Heart right ventricle (tissue), 16 donors: ENCODE data around the gene GNG3. TPM values are rescaled to one million over a fixed set of nuclear protein-coding genes. Genes with fewer than 3 reads are reported as not detected.
"Not testable (repeated sequence)": the region's sequence is repeated elsewhere in the genome, so short reads cannot be mapped to it uniquely, and the experiment has no call there.

Experiments used
- ATAC-seq, 8 donors: fragments of 200-7000 bp; cut with Tn5 transposase; one replicate each; pipeline ENCODE4 v1.9.1; 2020; ENCODE audit warnings: mild to moderate bottlenecking in 8 of 8, moderate library complexity in 8 of 8, moderate number of reproducible peaks in 1 of 8
- DNase-seq, 2 donors: peaks; one replicate each; pipeline ENCODE4 v3.0.0-alpha.2; 2020
- H3K27ac ChIP-seq, 10 donors: fragments of 200-600 bp; sonication (generic) in 2 of 10; one replicate each; pipeline versions ENCODE4 v1.5.0 to v1.8.0; 2020 to 2022; ENCODE audit warnings: mild to moderate bottlenecking in 3 of 10
- H3K27me3 ChIP-seq, 7 donors: fragments of 200-600 bp; one replicate each; pipeline ENCODE4 v1.8.0; 2021 to 2022; ENCODE audit warnings: mild to moderate bottlenecking in 2 of 7
- H3K36me3 ChIP-seq, 9 donors: fragments of 200-600 bp; sonication (generic) in 1 of 9; one replicate each; pipeline versions ENCODE4 v1.5.0 to v1.8.0; 2020 to 2022; ENCODE audit warnings: mild to moderate bottlenecking in 2 of 9
- H3K4me1 ChIP-seq, 9 donors: fragments of 200-600 bp; sonication (generic) in 1 of 9; one replicate each; pipeline versions ENCODE4 v1.5.0 to v1.8.0; 2020 to 2022; ENCODE audit warnings: mild to moderate bottlenecking in 4 of 9
- H3K4me3 ChIP-seq, 10 donors: fragments of 200-600 bp; sonication (generic) in 2 of 10; one replicate each; pipeline versions ENCODE4 v1.5.0 to v1.8.0; 2020 to 2022; ENCODE audit warnings: mild to moderate bottlenecking in 7 of 10, moderate library complexity in 2 of 10
- H3K9me3 ChIP-seq, 11 donors: fragments of 200-600 bp in 10 of 11; sonication (generic) in 2 of 11; one replicate each; pipeline versions ENCODE4 v1.5.0 to v1.8.0; 2013 to 2022; ENCODE audit warnings: mild to moderate bottlenecking in 2 of 11, control low read depth in 1 of 11, moderate library complexity in 1 of 11
- WGBS, 2 donors: extraction: QIAGEN DNeasy Blood & Tissue Kit; methylation state at CpG; one replicate each; pipeline ENCODE4 v1.1.7; 2013; ENCODE audit warnings: inconsistent platforms in 1 of 2; 5-methylcytosine and 5-hydroxymethylcytosine counted together
- intact Hi-C, 10 donors: fragments of 100-400 bp; cut with DNase I; formaldehyde crosslinking; loops; one replicate each; pipeline versions ENCODE4 v1.11.1 to v1.14.2; 2022
- polyA plus RNA-seq, 2 donors: library from polyadenylated mRNA; stranded (reverse); fragments of 200-250 nt; gene quantifications; one replicate each; pipeline ENCODE4 v1.2.3, GENCODE V29; 2013
- total RNA-seq, 10 donors: library from RNA; stranded (reverse); fragmentation: NEBNext Ultra II Directional in 3 of 10; extraction: Animal tissue kit (Norgen Biotek cat#: 25700) in 3 of 10; gene quantifications; one replicate each; pipeline versions ENCODE4 v1.2.1 to v1.2.4, GENCODE V29; 2021 to 2023
- TF ChIP-seq, protein P1 (sequence below), 9 donors: fragments of 200-600 bp; sonication (generic) in 2 of 9; IDR thresholded peaks; one replicate each; pipeline versions ENCODE4 v1.5.0 to v1.8.0; 2021 to 2022; ENCODE audit warnings: antibody characterized with exemption in 9 of 9, mild to moderate bottlenecking in 5 of 9, moderate library complexity in 1 of 9
- donor health status: Arrhythmogenic right ventricular cardiomyopathy.
- donor health status: ischemic (EF 13 %, LVEDD 7.1; RV severe dilation, severe dysfunction).
- donor health status: healthy with polysubstance abuse.
- donor health status: DM: no; HTN: yes; CAD: no.
- donor health status: DM: no; HTN: no; CAD: no.
- donor health status: ischemic (EF 25% LVEDD 6.9; RV normal size, moderate dysfunction).
- donor health status: ischemic (EF 25% LVEDD 5.7; RV mildly dilated, moderate dysfunction).
- donor health status: healthy.
- donor health status: DM: yes; HTN: yes; CAD: no.
- donor health status: Ischemic cardiomyopathy.
- donor health status: ischemic (EF 35%, LVEDD 5.7; RV mildly dilated, moderate dysfunction).
- donor health status: nonischemic (EF 11% LVEDD 7.7; RV severe dilation, severe dysfunction).
- donor health status: DM: yes; HTN: yes; CAD: no.
- donor health status: PGD.
- donor health status: ischemic (EF 29% LVEDD 5.4; RV normal size, mild dysfunction).
- donor health status: nonischemic (EF 23%, LVEDD 6.1; RV moderate dilation, normal function).

Gene GNG3
- total and polyA plus RNA-seq, 12 donors: 0.16 to 0.34 (median 0.30) TPM; not detected in 7

DNA sequence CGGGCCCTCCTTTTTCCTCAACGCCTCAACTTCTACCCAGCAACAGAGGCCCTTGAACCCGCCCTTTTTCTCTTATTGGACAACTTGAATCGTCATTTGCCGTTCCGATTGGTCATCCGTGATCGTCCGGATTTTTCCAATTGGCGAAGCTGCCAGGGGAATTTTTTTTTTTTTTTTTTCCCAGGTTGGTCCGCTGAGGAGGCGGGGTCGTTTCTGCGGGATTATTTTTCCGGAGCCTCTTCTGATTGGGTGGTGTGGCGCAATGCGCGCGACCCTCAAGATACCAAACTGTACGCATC is 20.3 kb downstream of the GNG3 start:
- peak overlapping the region; percentile 63 to 98 (median 89) for H3K4me3 ChIP-seq
- H3K27me3 ChIP-seq: no peaks in the 10 kb centered on the region
- TF ChIP-seq, protein P1, sequence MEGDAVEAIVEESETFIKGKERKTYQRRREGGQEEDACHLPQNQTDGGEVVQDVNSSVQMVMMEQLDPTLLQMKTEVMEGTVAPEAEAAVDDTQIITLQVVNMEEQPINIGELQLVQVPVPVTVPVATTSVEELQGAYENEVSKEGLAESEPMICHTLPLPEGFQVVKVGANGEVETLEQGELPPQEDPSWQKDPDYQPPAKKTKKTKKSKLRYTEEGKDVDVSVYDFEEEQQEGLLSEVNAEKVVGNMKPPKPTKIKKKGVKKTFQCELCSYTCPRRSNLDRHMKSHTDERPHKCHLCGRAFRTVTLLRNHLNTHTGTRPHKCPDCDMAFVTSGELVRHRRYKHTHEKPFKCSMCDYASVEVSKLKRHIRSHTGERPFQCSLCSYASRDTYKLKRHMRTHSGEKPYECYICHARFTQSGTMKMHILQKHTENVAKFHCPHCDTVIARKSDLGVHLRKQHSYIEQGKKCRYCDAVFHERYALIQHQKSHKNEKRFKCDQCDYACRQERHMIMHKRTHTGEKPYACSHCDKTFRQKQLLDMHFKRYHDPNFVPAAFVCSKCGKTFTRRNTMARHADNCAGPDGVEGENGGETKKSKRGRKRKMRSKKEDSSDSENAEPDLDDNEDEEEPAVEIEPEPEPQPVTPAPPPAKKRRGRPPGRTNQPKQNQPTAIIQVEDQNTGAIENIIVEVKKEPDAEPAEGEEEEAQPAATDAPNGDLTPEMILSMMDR (IDR thresholded peaks at IDR 0.05): no peak
- peaks cover 0 to 47% (median 20%) of the 10 kb centered on the region in 9 donors for H3K36me3 ChIP-seq
- ATAC-seq (peak; percentile 75 to 91 (median 84)), DNase-seq (peak; percentile 71 to 95)
- intact Hi-C loops: loop anchor here in 5 of 10 donors (2.0 to 5.0 kb wide), 5 partner anchors 19 to 114 kb away; partner anchors contain the start of genes TAF6L (in 2 of the 5) and NXF1 (in 1 of the 5)
- 0% methylated on average over 20 of the region's 20 CpGs for WGBS, 2 donors
- peak overlapping the region; percentile 87 to 99 (median 93) for H3K27ac ChIP-seq
- H3K4me1 ChIP-seq: peaks cover 12 to 72% (median 54%) of the 10 kb centered on the region in 9 donors
- no peaks in the 10 kb centered on the region for H3K9me3 ChIP-seq

DNA sequence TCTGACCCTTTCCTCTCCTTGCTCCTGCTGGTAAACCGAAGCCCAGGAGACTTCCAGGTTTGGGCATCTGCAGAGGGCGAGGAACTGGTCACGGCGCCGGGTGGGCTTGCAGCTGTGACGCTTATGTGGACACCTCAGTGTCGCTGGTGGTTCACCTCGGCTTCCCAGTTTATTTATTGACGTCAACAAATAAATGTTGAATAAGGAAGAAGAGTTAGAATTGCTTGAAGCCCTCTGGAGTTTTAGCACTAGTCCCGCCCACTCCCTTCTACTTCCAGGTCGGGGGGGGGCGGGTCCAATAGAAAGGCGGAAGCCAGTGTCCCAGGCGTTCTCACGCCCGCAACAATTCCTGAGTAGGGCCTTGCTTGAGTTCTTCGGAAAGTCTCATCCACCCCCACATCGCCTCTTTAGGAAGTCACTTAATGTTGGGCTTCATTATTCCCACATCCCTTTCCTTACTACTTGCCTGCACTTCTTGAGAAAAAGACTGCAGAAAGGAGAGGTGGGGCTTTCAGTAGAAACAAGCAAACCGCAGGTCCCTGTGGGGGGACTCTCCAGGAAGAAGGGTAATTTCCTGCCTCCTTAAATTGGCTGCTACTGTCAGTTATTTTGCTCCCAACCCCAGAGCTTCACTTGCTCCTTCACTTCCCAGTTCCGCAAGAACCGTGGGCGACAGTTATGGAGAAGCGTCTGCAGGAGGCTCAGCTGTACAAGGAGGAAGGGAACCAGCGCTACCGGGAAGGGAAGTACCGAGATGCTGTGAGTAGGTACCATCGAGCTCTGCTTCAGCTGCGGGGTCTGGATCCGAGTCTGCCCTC is 20.9 kb downstream of the GNG3 start, which contains the start of gene TTC9C:
Gene TTC9C, plus strand, starts transcription at position 316 of the 818 bp plus-strand sequence. Its CDS starts 363 bp downstream, at position 679.
- ATAC-seq: peak; percentile 57 to 86 (median 77)
- Histone ChIP-seq H3K4me1 (peaks cover 12 to 71% (median 54%) of the 10 kb centered on the region in 9 donors), H3K36me3 (peaks cover 0 to 47% (median 19%) of the 10 kb centered on the region in 9 donors), H3K27ac (peak within 1 kb of the TSS; percentile 87 to 99 (median 93)), H3K4me3 (peak within 1 kb of the TSS; percentile 63 to 98 (median 89)), H3K27me3 (no peaks in the 10 kb centered on the region), H3K9me3 (no peaks in the 10 kb centered on the region)
- TF ChIP-seq, protein P1 (IDR thresholded peaks at IDR 0.05): no peak
- WGBS, 2 donors: 0% methylated on average over 29 of the region's 29 CpGs
- peak; percentile 79 to 92 for DNase-seq
- intact Hi-C loops: loop anchor here in 5 of 10 donors (2.0 to 5.0 kb wide), 4 partner anchors 24 to 114 kb away; partner anchors contain the start of genes TAF6L (in 2 of the 5) and NXF1 (in 1 of the 5)

DNA sequence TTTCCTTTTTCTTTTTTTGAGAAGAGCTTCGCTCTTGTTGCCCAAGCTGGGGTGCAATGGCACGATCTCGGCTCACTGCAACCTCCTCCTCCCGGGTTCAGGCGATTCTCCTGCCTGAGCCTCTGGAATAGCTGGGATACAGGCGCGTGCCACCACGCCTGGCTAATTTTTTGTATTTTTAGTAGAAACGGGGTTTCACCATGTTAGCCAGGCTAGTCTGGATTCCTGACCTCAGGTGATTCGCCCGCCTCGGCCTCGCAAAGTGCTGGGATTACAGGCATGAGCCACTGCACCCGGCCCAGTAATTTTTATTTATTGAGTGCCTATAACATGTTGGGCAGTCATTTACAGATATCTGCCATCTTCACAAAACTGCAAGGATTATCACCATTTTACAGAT is 22.6 kb downstream of the GNG3 start:
- intact Hi-C loops, ATAC-seq, H3K27me3 ChIP-seq, H3K9me3 ChIP-seq, DNase-seq: not testable (repeated sequence)
- Histone ChIP-seq H3K4me1 (peaks cover 12 to 57% (median 37%) of the 10 kb centered on the region in 9 donors), H3K36me3 (peaks cover 0 to 51% (median 20%) of the 10 kb centered on the region in 9 donors), H3K4me3 (peak overlapping the region in 6 of 10 donors; percentile 74 to 98 (median 92)), H3K27ac (peak overlapping the region in 3 of 10 donors; percentile 93 to 99 (median 94))
- WGBS, 2 donors: 84 to 88% methylated on average over 14 of the region's 14 CpGs

DNA sequence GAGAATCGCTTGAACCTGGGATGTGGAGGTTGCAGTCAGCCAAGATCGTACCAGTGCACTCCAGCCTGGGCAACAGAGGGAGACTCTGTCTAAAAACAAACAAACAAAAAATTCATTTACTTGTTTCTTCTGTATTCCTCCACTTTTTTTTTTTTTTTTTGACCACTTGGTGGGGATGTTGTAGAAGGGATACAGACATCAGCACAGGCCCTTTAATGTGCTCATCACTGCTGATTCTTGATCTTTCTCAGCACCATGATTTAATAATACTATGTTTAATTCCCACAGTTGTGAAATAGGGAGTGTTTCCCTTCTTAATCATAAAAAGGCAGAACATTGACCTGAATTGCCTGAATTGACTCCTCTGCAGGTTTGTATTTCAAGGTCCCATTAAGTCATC is 25.4 kb downstream of the GNG3 start:
- TF ChIP-seq, protein P1 (IDR thresholded peaks at IDR 0.05): peak in 1 of 9 donors; percentile 14
- Histone ChIP-seq H3K4me3 (no peak overlapping the region), H3K27ac (no peak overlapping the region), H3K9me3 (no peaks in the 10 kb centered on the region), H3K36me3 (peaks cover 0 to 79% (median 38%) of the 10 kb centered on the region in 9 donors), H3K27me3 (no peaks in the 10 kb centered on the region), H3K4me1 (peaks cover 9 to 45% (median 26%) of the 10 kb centered on the region in 9 donors)
- DNase-seq (no peak), ATAC-seq (no peak)
- WGBS, 2 donors: 83 to 86% methylated on average over 2 of the region's 2 CpGs
- intact Hi-C loops: no loop called here
